Ishikawa (cell line): ENCODE data around the gene TFRC.

Experiments
- CEBPB ChIP-seq: IDR thresholded peaks from 2 replicates; pipeline ENCODE4 v1.6.1; 2012
- CREB1 ChIP-seq: IDR thresholded peaks from 2 replicates; pipeline ENCODE4 v1.6.1; 2012; ENCODE audit warnings: low read depth
- EGR1 ChIP-seq: IDR thresholded peaks from 2 replicates; pipeline ENCODE4 v1.6.1; 2012
- EP300 ChIP-seq: IDR thresholded peaks from 2 replicates; pipeline ENCODE4 v1.6.1; 2012; ENCODE audit warnings: borderline replicate concordance
- FOXM1 ChIP-seq: IDR thresholded peaks from 2 replicates; pipeline ENCODE4 v1.6.1; 2012; ENCODE audit warnings: low read depth, borderline replicate concordance
- NFIC ChIP-seq: IDR thresholded peaks from 2 replicates; pipeline ENCODE4 v1.6.1; 2012
- RAD21 ChIP-seq: IDR thresholded peaks from 2 replicates; pipeline ENCODE4 v1.6.1; 2012; ENCODE audit warnings: low read depth
- TAF1 ChIP-seq: IDR thresholded peaks from 2 replicates; pipeline ENCODE4 v1.6.1; 2012; ENCODE audit warnings: low read depth, mild to moderate bottlenecking
- TEAD4 ChIP-seq: IDR thresholded peaks from 2 replicates; pipeline ENCODE4 v1.6.1; 2012
- YY1 ChIP-seq: IDR thresholded peaks from 2 replicates; pipeline ENCODE4 v1.6.1; 2012; ENCODE audit warnings: low read depth
- ZBTB7A ChIP-seq: IDR thresholded peaks from 2 replicates; pipeline ENCODE4 v1.6.1; 2012; ENCODE audit warnings: low read depth
- TF ChIP-seq, protein P1 (sequence below): IDR thresholded peaks from 2 replicates; pipeline ENCODE4 v1.6.1; 2012; ENCODE audit warnings: low read depth, mild to moderate bottlenecking
- TF ChIP-seq, protein P2 (sequence below): IDR thresholded peaks from 2 replicates; pipeline ENCODE4 v1.6.1; 2012
- TF ChIP-seq, protein P3 (sequence below): IDR thresholded peaks from 2 replicates; pipeline ENCODE4 v1.6.1; 2012

Gene TFRC

DNA sequence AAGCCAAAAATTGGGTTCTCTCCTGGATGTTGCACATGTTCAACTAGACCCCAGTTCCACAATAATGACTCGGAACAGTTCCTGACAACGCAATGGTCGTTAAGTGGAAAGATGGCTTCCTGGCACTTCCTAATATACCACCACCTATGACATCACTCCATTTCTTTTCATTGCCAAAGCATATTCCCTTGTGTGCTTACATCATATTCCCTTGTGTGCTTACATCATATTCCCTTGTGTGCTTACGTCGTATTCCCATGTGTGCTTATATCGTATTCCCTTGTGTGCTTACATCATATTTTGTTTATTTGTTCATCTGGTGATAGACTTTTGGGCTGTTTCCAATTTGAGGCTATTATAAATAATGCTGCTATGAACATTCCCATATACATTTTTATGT is 39.2 kb downstream of the TFRC start:
- no peak for TF ChIP-seq EGR1
- no peak for TF ChIP-seq YY1
- no peak for TF ChIP-seq EP300

DNA sequence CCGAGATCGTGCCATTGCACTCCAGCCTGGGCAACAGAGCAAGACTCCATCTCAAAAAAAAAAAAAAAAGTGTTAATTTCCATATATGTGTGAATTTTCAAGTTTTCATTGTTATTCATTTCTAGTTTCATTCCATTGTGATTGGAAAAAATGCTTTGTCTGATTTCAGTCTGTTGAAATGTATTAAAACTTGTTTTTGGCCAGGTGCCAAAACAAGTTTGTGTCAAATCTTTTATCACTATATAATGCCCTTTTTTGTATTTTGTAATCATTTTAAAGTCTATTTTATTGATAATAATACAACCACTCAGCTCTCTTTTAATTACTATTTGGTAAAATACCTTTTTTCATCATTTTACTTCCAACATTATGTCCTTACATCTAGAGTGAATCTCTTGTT is 42.5 kb downstream of the TFRC start:
- TF ChIP-seq ZBTB7A (no peak), NFIC (peak; percentile 65), CEBPB (no peak), EGR1 (no peak)
- TF ChIP-seq, protein P1, sequence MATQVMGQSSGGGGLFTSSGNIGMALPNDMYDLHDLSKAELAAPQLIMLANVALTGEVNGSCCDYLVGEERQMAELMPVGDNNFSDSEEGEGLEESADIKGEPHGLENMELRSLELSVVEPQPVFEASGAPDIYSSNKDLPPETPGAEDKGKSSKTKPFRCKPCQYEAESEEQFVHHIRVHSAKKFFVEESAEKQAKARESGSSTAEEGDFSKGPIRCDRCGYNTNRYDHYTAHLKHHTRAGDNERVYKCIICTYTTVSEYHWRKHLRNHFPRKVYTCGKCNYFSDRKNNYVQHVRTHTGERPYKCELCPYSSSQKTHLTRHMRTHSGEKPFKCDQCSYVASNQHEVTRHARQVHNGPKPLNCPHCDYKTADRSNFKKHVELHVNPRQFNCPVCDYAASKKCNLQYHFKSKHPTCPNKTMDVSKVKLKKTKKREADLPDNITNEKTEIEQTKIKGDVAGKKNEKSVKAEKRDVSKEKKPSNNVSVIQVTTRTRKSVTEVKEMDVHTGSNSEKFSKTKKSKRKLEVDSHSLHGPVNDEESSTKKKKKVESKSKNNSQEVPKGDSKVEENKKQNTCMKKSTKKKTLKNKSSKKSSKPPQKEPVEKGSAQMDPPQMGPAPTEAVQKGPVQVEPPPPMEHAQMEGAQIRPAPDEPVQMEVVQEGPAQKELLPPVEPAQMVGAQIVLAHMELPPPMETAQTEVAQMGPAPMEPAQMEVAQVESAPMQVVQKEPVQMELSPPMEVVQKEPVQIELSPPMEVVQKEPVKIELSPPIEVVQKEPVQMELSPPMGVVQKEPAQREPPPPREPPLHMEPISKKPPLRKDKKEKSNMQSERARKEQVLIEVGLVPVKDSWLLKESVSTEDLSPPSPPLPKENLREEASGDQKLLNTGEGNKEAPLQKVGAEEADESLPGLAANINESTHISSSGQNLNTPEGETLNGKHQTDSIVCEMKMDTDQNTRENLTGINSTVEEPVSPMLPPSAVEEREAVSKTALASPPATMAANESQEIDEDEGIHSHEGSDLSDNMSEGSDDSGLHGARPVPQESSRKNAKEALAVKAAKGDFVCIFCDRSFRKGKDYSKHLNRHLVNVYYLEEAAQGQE: no peak

DNA sequence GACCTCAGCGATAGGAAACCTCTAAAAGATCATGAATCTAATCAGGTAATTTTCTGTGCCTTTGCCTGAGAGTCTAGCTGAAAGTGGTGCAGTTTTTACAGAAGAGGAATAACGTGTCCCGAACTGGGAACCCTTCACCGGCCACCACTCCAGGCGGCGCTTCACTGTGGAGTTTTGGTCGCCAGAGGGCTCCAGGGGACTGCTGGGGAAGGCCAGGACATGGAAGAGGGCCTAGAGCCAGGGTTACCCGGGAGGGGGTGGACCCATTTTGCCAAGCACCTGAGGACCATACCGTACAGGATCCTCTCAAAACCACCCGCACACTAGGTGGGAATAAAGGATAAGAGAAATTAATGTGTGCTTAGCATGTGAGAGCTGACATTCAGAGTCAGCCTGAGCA is 55.8 kb downstream of the TFRC start:
- peak; percentile 80 for TF ChIP-seq RAD21

DNA sequence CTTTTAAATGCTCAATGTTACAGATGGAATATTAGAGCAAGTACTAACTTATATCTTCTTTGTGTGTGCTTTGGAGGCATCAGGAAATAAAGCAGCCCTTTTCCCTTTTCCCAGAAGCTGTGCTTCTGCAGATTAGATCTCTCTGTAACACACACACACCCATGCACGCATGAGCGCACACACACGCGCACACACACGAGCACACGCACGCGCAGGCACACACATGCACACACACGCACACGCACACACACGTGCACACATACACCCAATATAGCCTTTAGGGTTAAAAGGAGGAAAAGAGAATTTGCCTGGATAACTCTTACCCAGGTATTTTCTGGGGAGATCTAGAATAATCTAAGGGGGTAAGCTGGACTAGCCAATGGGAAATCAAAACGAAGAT is 56.9 kb downstream of the TFRC start:
- TF ChIP-seq TAF1 (no peak), FOXM1 (no peak), TEAD4 (no peak), NFIC (no peak)

DNA sequence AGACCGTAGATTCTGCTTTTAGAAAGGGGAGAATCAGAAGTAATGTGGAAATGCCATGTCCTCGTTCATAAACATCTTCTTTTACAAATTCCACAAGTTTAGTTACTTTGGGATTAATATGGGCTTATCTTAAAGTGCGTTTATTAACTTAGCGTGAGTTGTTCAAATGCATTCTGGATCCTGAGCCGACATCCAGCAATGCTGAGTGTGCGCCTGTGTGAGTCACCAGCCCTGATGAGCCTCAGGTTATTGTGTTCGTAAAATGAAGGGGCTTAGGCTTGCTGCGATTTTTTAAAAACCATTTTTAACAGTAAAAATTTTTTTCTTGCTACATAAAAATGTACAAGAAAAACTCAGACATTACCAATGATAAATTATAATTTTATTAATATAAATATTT is 57.9 kb downstream of the TFRC start:
- TF ChIP-seq NFIC (no peak), CREB1 (no peak), FOXM1 (no peak), TEAD4 (no peak), CEBPB (no peak), YY1 (no peak), RAD21 (no peak), EGR1 (no peak), EP300 (no peak), TAF1 (no peak)
- TF ChIP-seq, protein P2, sequence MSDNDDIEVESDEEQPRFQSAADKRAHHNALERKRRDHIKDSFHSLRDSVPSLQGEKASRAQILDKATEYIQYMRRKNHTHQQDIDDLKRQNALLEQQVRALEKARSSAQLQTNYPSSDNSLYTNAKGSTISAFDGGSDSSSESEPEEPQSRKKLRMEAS: no peak

DNA sequence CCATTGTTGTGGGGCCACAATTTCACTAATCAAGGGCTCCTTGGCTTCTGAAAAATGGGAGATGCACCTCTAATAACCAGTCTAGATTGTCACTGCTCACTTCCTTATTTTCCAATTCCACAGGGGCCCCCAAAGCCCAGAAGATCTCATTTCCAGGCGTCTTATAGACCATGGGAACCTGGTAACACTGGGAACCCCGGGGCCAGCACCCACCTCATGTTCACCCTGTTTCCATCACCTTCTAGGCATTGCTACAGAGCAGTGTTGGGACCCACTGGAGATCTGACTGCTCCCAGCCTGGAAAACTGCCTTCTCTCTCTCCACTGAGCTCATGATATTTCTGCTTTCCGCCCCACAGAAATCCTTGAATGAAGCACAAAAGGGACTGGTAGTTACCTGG is 61.5 kb downstream of the TFRC start:
- TF ChIP-seq EGR1 (no peak), NFIC (no peak)

DNA sequence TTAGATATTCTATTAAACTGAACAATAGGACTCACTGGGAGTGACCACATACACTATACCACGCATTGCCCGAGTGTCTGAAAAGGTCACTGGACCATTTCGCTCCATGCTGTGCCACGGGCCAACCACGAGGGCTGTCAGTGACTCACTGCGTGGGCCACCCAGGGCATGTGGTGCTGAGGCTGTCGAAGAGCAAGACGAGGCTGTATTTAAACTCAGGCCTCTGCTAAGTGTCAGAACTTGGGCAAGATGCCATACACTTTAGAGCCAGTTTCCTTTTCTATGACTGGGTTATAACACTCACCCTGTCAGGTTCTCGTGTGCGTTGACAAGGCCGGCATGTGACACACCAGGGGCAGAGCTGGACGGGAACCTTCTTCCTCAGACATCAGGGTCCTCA is 62.3 kb downstream of the TFRC start:
- TF ChIP-seq, protein P2: peak; percentile 76
- TF ChIP-seq, protein P3, sequence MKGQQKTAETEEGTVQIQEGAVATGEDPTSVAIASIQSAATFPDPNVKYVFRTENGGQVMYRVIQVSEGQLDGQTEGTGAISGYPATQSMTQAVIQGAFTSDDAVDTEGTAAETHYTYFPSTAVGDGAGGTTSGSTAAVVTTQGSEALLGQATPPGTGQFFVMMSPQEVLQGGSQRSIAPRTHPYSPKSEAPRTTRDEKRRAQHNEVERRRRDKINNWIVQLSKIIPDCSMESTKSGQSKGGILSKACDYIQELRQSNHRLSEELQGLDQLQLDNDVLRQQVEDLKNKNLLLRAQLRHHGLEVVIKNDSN: peak; percentile 13; the same call in 1 of the 2 replicates

DNA sequence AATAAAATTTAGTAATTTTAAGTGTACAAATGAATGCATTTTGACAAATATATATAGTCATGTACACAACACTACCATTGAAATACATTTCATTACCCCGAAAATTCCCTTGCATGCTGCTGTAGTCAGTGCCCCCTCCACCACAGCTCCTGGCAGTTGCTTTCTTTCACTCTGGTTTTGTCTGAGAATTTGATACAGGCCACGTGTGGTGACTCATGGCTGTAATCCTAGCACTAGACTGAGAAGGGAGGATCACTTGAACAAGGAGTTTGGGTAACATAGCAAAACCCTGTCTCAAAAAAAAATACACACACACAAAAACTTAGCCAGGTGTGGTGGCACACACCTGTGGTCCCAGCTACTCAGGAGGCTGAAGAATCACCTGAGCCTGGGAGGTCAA is 65.4 kb downstream of the TFRC start:
- TF ChIP-seq YY1 (no peak), RAD21 (no peak)
- TF ChIP-seq, protein P2: peak; percentile 46; the same call in 1 of the 2 replicates
- TF ChIP-seq, protein P3: peak; percentile 61

DNA sequence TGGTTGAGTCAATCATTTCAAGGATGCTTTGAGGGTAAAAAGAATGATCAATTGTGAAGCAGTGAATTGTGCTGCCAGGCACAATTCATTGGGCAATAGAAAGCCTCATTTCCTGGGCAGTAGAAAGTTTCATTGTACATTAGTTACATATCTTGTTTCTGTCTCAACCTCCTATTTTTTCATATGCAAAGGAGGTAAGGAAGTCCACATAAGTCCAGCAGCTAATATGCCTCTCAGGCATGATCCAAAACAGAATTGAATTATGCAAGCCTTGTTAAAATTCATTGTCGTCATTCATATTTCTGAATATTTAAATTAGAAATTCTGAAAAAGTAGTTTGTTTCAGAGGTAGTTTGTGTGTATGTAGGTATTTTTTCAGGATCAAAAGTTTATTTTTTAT is 65.8 kb downstream of the TFRC start:
- no peak for TF ChIP-seq ZBTB7A
